K562 (cell line): Measurements from ENCODE around the gene TLK2. TPM values are rescaled to one million over a fixed set of nuclear protein-coding genes. Genes with fewer than 3 reads are reported as not detected.
A peak's percentile ranks its signal among the peaks of the same experiment; 100 is the strongest.

ENCODE experiments used
- ATAC-seq: fragments of 200-7000 bp; cut with Tn5 transposase; 3 replicates; pipeline ENCODE4 v1.9.1; 2020; ENCODE audit warnings: moderate library complexity
- BruUV-seq: library from RNA; stranded (reverse); fragments of 400-500 nt; replicated peaks from 2 replicates; lab custom pipeline; 2021; lab: Mats Ljungman, UMichigan
- CTCF ChIA-PET: fragments of 300-600 bp; formaldehyde crosslinking; extraction: SDS; loops from one replicate; lab custom pipeline; 2021; ENCODE audit warnings: low intra/inter-chr PET ratio; lab: Yijun Ruan, JAX
- POLR2A ChIA-PET: fragments of 300-600, 350-650 bp; sonication (Branson Sonifier 250); formaldehyde crosslinking; extraction: SDS; loops from one replicate; lab custom pipeline; 2021; ENCODE audit warnings: antibody characterized with exemption, inconsistent platforms; lab: Yijun Ruan, JAX
- DNase-seq, 4 experiments: peaks; one replicate each; pipeline versions ENCODE4 v3.0.0 to v3.0.0-alpha.2; 2011 to 2018; ENCODE audit warnings: low spot score in 3 of 4, mixed read lengths in 3 of 4; ENCODE audit errors: extremely low read depth in 1 of 4
- FAIRE-seq: peaks from 2 replicates; lab custom pipeline; 2011; peaks lifted over from hg19 to GRCh38; lab: Jason Lieb, UNC
- H2AFZ ChIP-seq: 2 replicates; pipeline ENCODE4 v1.6.0; 2011; ENCODE audit warnings: low read depth, low read length, control low read depth, inconsistent platforms
- H3K27ac ChIP-seq: fragments of 200-600 bp; 3 replicates; pipeline ENCODE4 v1.8.0; 2011; ENCODE audit warnings: low read depth, mild to moderate bottlenecking, control low read depth, inconsistent platforms, low read length, moderate library complexity, mixed read lengths; ENCODE audit errors: extremely low read depth
- H3K27me3 ChIP-seq, 2 experiments: fragments of 300-600 bp in 1 of 2; 2 replicates in 1 of 2; 3 replicates in 1 of 2; pipeline versions ENCODE4 v1.6.0 to v1.8.0; 2011; ENCODE audit warnings: inconsistent platforms in 2 of 2, low read length in 2 of 2, mild to moderate bottlenecking in 1 of 2, mixed read lengths in 1 of 2, moderate library complexity in 1 of 2; ENCODE audit not compliant: control insufficient read depth in 2 of 2, insufficient read depth in 2 of 2
- H3K36me3 ChIP-seq: fragments of 300-600 bp; 3 replicates; pipeline ENCODE4 v1.8.0; 2011; ENCODE audit warnings: mild to moderate bottlenecking, low read length, inconsistent platforms; ENCODE audit not compliant: control insufficient read depth, insufficient read depth
- H3K4me1 ChIP-seq, 2 experiments: fragments of 200-600 bp in 1 of 2; replicated peaks in 1 of 2; 2 replicates in 1 of 2; 3 replicates in 1 of 2; pipeline versions ENCODE4 v1.5.1 to v1.8.0; 2011; ENCODE audit warnings: inconsistent platforms in 2 of 2, low read length in 2 of 2, mild to moderate bottlenecking in 1 of 2, mixed read lengths in 1 of 2, moderate library complexity in 1 of 2; ENCODE audit not compliant: control insufficient read depth in 2 of 2, insufficient read depth in 2 of 2
- H3K4me2 ChIP-seq: 2 replicates; pipeline ENCODE4 v1.6.1; 2011; ENCODE audit warnings: low read length, control low read depth, inconsistent platforms, mixed read lengths; ENCODE audit not compliant: insufficient read depth
- H3K4me3 ChIP-seq: fragments of 200-600 bp; sonication (generic), shearing (Covaris generic); 2 replicates; pipeline ENCODE4 v1.5.1; 2016; ENCODE audit warnings: control low read depth, inconsistent platforms
- H3K79me2 ChIP-seq: fragments of 200-600 bp; 3 replicates; pipeline ENCODE4 v1.8.0; 2011; ENCODE audit warnings: low read length, inconsistent platforms; ENCODE audit not compliant: control insufficient read depth, insufficient read depth
- H3K9ac ChIP-seq, 2 experiments: 2 replicates each; pipeline versions ENCODE4 v1.6.0 to v1.6.1; 2011; ENCODE audit warnings: low read depth in 2 of 2, low read length in 2 of 2, control low read depth in 1 of 2, inconsistent platforms in 1 of 2, mild to moderate bottlenecking in 1 of 2, mixed read lengths in 1 of 2; ENCODE audit not compliant: insufficient read depth in 1 of 2
- H3K9me1 ChIP-seq: one replicate; pipeline ENCODE4 v1.6.0; 2011; ENCODE audit warnings: inconsistent platforms, mild to moderate bottlenecking, low read length, moderate library complexity; ENCODE audit not compliant: control insufficient read depth, insufficient read depth
- H3K9me3 ChIP-seq: replicated peaks from 2 replicates; pipeline ENCODE4 v1.5.1; 2011; ENCODE audit warnings: low read depth, low read length, inconsistent platforms; ENCODE audit not compliant: control insufficient read depth, insufficient read depth
- H4K20me1 ChIP-seq: replicated peaks from 2 replicates; pipeline ENCODE4 v1.6.1; 2011; ENCODE audit warnings: low read length, inconsistent platforms, mixed read lengths; ENCODE audit not compliant: control insufficient read depth, insufficient read depth
- ETS2 ChIP-seq: IDR thresholded peaks from 2 replicates; pipeline ENCODE4 v1.6.1; 2016; ENCODE audit warnings: borderline replicate concordance, missing genetic modification characterization, mild to moderate bottlenecking, moderate library complexity, missing compliant biosample characterization; ENCODE audit not compliant: poor library complexity, severe bottlenecking
- HMG20A ChIP-seq: fragments of 450-650 bp; formaldehyde crosslinking; conservative IDR thresholded peaks from 2 replicates; pipeline ENCODE4 v1.4.0; 2020; ENCODE audit warnings: mild to moderate bottlenecking, mixed read lengths
- HNRNPH1 ChIP-seq: fragments of 200-400 bp; formaldehyde crosslinking; optimal IDR thresholded peaks from 2 replicates; pipeline ENCODE3; 2017; ENCODE audit warnings: low read depth, mild to moderate bottlenecking, low read length, moderate library complexity
- POLR2G ChIP-seq: fragments of 200-400 bp; formaldehyde crosslinking; IDR thresholded peaks from 2 replicates; pipeline ENCODE4 v1.6.1; 2017; ENCODE audit warnings: low read depth, mild to moderate bottlenecking, antibody characterized with exemption, low read length, moderate library complexity
- RREB1 ChIP-seq: fragments of 250-450 bp; sonication (Bioruptor Pico); IDR thresholded peaks from 2 replicates; pipeline ENCODE4 v1.4.0; 2020
- SMAD2 ChIP-seq: fragments of 150-350 bp; IDR thresholded peaks from 2 replicates; pipeline ENCODE4 v1.6.1; 2014; ENCODE audit warnings: low read depth, mild to moderate bottlenecking, low read length
- TAL1 ChIP-seq: fragments of 450-650 bp; IDR thresholded peaks from 2 replicates; pipeline ENCODE4 v1.6.1; 2016; ENCODE audit warnings: mild to moderate bottlenecking
- TBL1XR1 ChIP-seq, 2 experiments: IDR thresholded peaks; 2 replicates each; pipeline ENCODE4 v1.6.1; 2012; ENCODE audit warnings: improper control_type of control experiment in 2 of 2, low read length in 2 of 2, mild to moderate bottlenecking in 1 of 2
- ZBTB43 ChIP-seq: sonication (generic); formaldehyde crosslinking; IDR thresholded peaks from 2 replicates; pipeline ENCODE4 v1.8.0; 2023; ENCODE audit warnings: mild to moderate bottlenecking, missing genetic modification reagents
- ZBTB49 ChIP-seq: sonication (generic); formaldehyde crosslinking; IDR thresholded peaks from 2 replicates; pipeline ENCODE4 v1.8.0; 2022; ENCODE audit warnings: missing genetic modification reagents, mild to moderate bottlenecking, borderline replicate concordance
- ZNF282 ChIP-seq: sonication (generic); formaldehyde crosslinking; IDR thresholded peaks from 2 replicates; pipeline ENCODE4 v1.8.1; 2023; ENCODE audit warnings: missing genetic modification reagents
- ZNF3 ChIP-seq: fragments of 250-450 bp; sonication (Bioruptor Pico); IDR thresholded peaks from 2 replicates; pipeline ENCODE4 v1.5.0; 2021; ENCODE audit warnings: mild to moderate bottlenecking, moderate library complexity
- WGBS: fragments of 100-300 bp; shearing (Covaris generic); methylation state at CpG from one replicate; pipeline ENCODE4 v1.1.6; 2016; ENCODE audit warnings: low coverage, mixed read lengths; ENCODE audit not compliant: insufficient coverage; ENCODE audit errors: missing lambda C conversion rate; 5-methylcytosine and 5-hydroxymethylcytosine counted together
- in situ Hi-C: fragments of 300-500 bp; cut with MboI; formaldehyde crosslinking; loops from 4 replicates; pipeline ENCODE4 v1.15.0; 2018; ENCODE audit warnings: inconsistent platforms, mixed read lengths
- intact Hi-C: fragments of 100-400 bp; cut with micrococcal nuclease; formaldehyde crosslinking; loops from 2 replicates; pipeline ENCODE4 v1.14.2; 2022
- polyA plus RNA-seq, 8 experiments: library from polyadenylated mRNA; depleted of rRNA in 4 of 8; stranded (reverse) in 5 of 8; unstranded in 3 of 8; fragments of >200 nt; fragmentation: Nextera tagmentation in 2 of 8; fragmentation: Illumina TruSeq in 1 of 8; extraction: Ambion mirVana in 2 of 8; extraction: Trizol in 1 of 8; gene quantifications; 2 replicates each; pipeline versions ENCODE4 v1.2.1 to v1.2.3, GENCODE V29; 2011 to 2014; ENCODE audit warnings: inconsistent platforms in 1 of 8, missing spikeins in 1 of 8
- total RNA-seq, 7 experiments: library from RNA; depleted of rRNA in 6 of 7; stranded (reverse); fragments of >200 nt in 6 of 7; fragmentation: Illumina TruSeq in 2 of 7; extraction: Trizol in 2 of 7; gene quantifications; 2 replicates each; pipeline versions ENCODE4 v1.2.1 to v1.2.3, GENCODE V29; 2011 to 2021; ENCODE audit warnings: low replicate concordance in 1 of 7

The TLK2 gene
- total and polyA plus RNA-seq, 9 of the 15 experiments (the other 6 are each of a cell fraction or from before 2014, with no cell fraction given) = 10.1 to 51.9 (median 32.4) TPM

- no peak for ATAC-seq
- intact Hi-C loops = no loop called here
- H3K9ac ChIP-seq = no peak overlapping the region
- H3K4me1 ChIP-seq = no peaks in the 10 kb centered on the region; a peak in 1 of 5 replicates
- no peaks in the 10 kb centered on the region for H3K9me1 ChIP-seq
- FAIRE-seq = no peak
- no peaks in the 10 kb centered on the region for H3K27me3 ChIP-seq
- no peak for DNase-seq
- no peak overlapping the region for H3K4me2 ChIP-seq
- peaks cover 4% of the 10 kb centered on the region; the same call in 1 of the 2 replicates for H4K20me1 ChIP-seq
- CTCF ChIA-PET = no interaction called here
- WGBS = 54% methylated on average over 15 of the region's 17 CpGs
- no peak overlapping the region for H3K4me3 ChIP-seq
- peaks cover 11% of the 10 kb centered on the region; the same call in 2 of the 3 replicates for H3K36me3 ChIP-seq
- in situ Hi-C loops = no loop called here
- H3K79me2 ChIP-seq = no peaks in the 10 kb centered on the region
- no peak overlapping the region for H2AFZ ChIP-seq
- no TSS peak for BruUV-seq
- no peaks in the 10 kb centered on the region for H3K9me3 ChIP-seq
- POLR2A ChIA-PET = interaction anchor here (0.6 to 1.0 kb wide), 4 partner anchors 10 to 1134 kb away, joined by 3 to 4 read pairs (median 3); no protein-coding TSS in a partner anchor
- H3K27ac ChIP-seq = no peak overlapping the region
- TF ChIP-seq TBL1XR1 (IDR thresholded peaks at IDR 0.05; ENCODE audit: low read length in 2 of 2) (no peak), ETS2 (tag) (no peak), SMAD2 (no peak), HNRNPH1 (no peak), ZNF3 (CRISPR knock-in tag) (no peak), ZNF282 (no peak), TAL1 (no peak), ZBTB49 (CRISPR knock-in tag) (no peak), HMG20A (CRISPR knock-in tag) (no peak), ZBTB43 (CRISPR knock-in tag) (no peak), RREB1 (CRISPR knock-in tag) (no peak), POLR2G (0 out of 2 replicates have a peak, but pooled peaks have one; percentile 12)
These were observed 140.2 kb downstream of the TLK2 start for GRCh38 chr17:62618647-62619416.
